Mammary epithelial cell (primary cell): ENCODE measurements around the gene TDG.

ENCODE experiments used
- EZH2 ChIP-seq: IDR thresholded peaks from 2 replicates; pipeline ENCODE4 v1.6.1; 2012; ENCODE audit warnings: low read length, inconsistent platforms, borderline replicate concordance
- TF ChIP-seq, protein P1 (sequence below), 2 donors: IDR thresholded peaks in 1 of 2; conservative IDR thresholded peaks in 1 of 2; 2 replicates each; pipeline ENCODE4 v1.5.1; 2011 to 2012; ENCODE audit warnings: inconsistent platforms in 2 of 2, low read length in 2 of 2, mild to moderate bottlenecking in 2 of 2, control low read depth in 1 of 2, low read depth in 1 of 2; ENCODE audit not compliant: insufficient read depth in 1 of 2; ENCODE audit errors: extremely low read depth in 1 of 2

GRCh38 chr12:103917873-103918272 is 47.8 kb upstream of the TDG start:
- TF ChIP-seq, protein P1, sequence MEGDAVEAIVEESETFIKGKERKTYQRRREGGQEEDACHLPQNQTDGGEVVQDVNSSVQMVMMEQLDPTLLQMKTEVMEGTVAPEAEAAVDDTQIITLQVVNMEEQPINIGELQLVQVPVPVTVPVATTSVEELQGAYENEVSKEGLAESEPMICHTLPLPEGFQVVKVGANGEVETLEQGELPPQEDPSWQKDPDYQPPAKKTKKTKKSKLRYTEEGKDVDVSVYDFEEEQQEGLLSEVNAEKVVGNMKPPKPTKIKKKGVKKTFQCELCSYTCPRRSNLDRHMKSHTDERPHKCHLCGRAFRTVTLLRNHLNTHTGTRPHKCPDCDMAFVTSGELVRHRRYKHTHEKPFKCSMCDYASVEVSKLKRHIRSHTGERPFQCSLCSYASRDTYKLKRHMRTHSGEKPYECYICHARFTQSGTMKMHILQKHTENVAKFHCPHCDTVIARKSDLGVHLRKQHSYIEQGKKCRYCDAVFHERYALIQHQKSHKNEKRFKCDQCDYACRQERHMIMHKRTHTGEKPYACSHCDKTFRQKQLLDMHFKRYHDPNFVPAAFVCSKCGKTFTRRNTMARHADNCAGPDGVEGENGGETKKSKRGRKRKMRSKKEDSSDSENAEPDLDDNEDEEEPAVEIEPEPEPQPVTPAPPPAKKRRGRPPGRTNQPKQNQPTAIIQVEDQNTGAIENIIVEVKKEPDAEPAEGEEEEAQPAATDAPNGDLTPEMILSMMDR (conservative IDR thresholded peaks at IDR 0.05 in 1 of 2, IDR thresholded peaks at IDR 0.05 in 1 of 2; ENCODE audit: extremely low read depth in 1 of 2, insufficient read depth in 1 of 2, low read depth in 1 of 2, low read length in 2 of 2): no peak
- no peak for TF ChIP-seq EZH2
